ENCODE results near the gene SZRD1.

DNA sequence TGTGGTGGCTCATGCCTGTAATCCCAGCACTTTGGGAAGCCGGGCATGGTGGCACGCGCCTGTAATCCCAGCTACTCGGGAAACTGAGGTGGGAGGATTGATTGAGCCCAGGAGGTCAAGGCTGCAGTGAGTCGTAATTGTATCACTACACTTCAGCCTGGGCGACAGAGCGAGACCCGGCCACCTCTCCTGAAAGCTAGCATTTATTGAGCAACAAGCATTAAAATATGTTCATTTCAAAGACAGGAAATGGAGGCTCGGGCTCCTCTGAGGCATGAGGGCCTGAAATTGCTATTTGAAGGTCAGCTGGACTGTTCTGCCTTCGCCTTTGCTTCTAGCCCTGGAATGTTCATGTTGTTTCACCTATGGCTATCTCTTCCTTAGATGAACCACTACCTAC lies 35.7 kb downstream of the SZRD1 start:
- TF ChIP-seq, protein P1, sequence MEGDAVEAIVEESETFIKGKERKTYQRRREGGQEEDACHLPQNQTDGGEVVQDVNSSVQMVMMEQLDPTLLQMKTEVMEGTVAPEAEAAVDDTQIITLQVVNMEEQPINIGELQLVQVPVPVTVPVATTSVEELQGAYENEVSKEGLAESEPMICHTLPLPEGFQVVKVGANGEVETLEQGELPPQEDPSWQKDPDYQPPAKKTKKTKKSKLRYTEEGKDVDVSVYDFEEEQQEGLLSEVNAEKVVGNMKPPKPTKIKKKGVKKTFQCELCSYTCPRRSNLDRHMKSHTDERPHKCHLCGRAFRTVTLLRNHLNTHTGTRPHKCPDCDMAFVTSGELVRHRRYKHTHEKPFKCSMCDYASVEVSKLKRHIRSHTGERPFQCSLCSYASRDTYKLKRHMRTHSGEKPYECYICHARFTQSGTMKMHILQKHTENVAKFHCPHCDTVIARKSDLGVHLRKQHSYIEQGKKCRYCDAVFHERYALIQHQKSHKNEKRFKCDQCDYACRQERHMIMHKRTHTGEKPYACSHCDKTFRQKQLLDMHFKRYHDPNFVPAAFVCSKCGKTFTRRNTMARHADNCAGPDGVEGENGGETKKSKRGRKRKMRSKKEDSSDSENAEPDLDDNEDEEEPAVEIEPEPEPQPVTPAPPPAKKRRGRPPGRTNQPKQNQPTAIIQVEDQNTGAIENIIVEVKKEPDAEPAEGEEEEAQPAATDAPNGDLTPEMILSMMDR (IDR thresholded peaks at IDR 0.05), result no peak
- no peak for TF ChIP-seq POLR2AphosphoS5 (IDR thresholded peaks at IDR 0.05; ENCODE audit: low read depth, low read length)

Measured in Panc1 (cell line).